Measurements from ENCODE around the gene HOXD3. TPM values are rescaled to one million over a fixed set of nuclear protein-coding genes. Genes with fewer than 3 reads are reported as not detected.

Gene HOXD3
- total and polyA plus RNA-seq, 12 donors = 2.0 to 41.3 (median 10.6) TPM

GRCh38 chr2:176177580-176178037 is 20.5 kb downstream of the HOXD3 start:
- DNase-seq = peak in 1 of 7 donors; percentile 19
- intact Hi-C loops (cut with DNase I) = no loop called here
- Histone ChIP-seq H3K4me1 (replicated peaks in 1 of 2) (peaks cover 5 to 19% of the 10 kb centered on the region in 2 donors), H3K9me3 (replicated peaks in 1 of 3) (no peaks in the 10 kb centered on the region), H3K27ac (peak overlapping the region in 1 of 5 donors; percentile 56), H3K27me3 (peaks cover 7% of the 10 kb centered on the region), H3K4me3 (peak overlapping the region in 2 of 4 donors; percentile 23 to 57), H3K36me3 (replicated peaks in 1 of 2) (no peaks in the 10 kb centered on the region)
- WGBS, 4 donors = 26 to 57% (median 37%) methylated on average over 5 to 12 of the region's 12 CpGs
- TF ChIP-seq POLR2A (IDR thresholded peaks at IDR 0.05) (no peak), CTCF (IDR thresholded peaks at IDR 0.05) (no peak)

- peak overlapping the region in 1 of 5 donors; percentile 56 for H3K27ac ChIP-seq
- no peaks in the 10 kb centered on the region for H3K9me3 ChIP-seq (replicated peaks in 1 of 3)
- H3K4me3 ChIP-seq = peak overlapping the region in 2 of 4 donors; percentile 23 to 57
- DNase-seq = peak in 3 of 7 donors; percentile 30 to 52 (median 41)
- no peaks in the 10 kb centered on the region for H3K36me3 ChIP-seq (replicated peaks in 1 of 2)
- H3K27me3 ChIP-seq = peaks cover 7% of the 10 kb centered on the region
- H3K4me1 ChIP-seq (replicated peaks in 1 of 2) = peaks cover 5 to 19% of the 10 kb centered on the region in 2 donors
- WGBS, 4 donors = 1 to 10% (median 2%) methylated on average over 2 to 68 of the region's 68 CpGs
- TF ChIP-seq CTCF (IDR thresholded peaks at IDR 0.05) (no peak), POLR2A (IDR thresholded peaks at IDR 0.05) (no peak)
- intact Hi-C loops (cut with DNase I) = no loop called here
Observed at GRCh38 chr2:176178038-176178756, 21.1 kb downstream of the HOXD3 start.

- DNase-seq = no peak
- no peaks in the 10 kb centered on the region for H3K36me3 ChIP-seq (replicated peaks in 1 of 2)
- H3K4me1 ChIP-seq (replicated peaks in 1 of 2) = peaks cover 5 to 19% of the 10 kb centered on the region in 2 donors
- TF ChIP-seq CTCF (IDR thresholded peaks at IDR 0.05) (no peak), POLR2A (IDR thresholded peaks at IDR 0.05) (no peak)
- WGBS, 4 donors = 28 to 36% (median 33%) methylated on average over 6 to 7 of the region's 7 CpGs
- peak overlapping the region in 1 of 4 donors; percentile 57 for H3K4me3 ChIP-seq
- peak overlapping the region in 1 of 5 donors; percentile 56 for H3K27ac ChIP-seq
- intact Hi-C loops (cut with DNase I) = no loop called here
- H3K27me3 ChIP-seq = peaks cover 7% of the 10 kb centered on the region
- no peaks in the 10 kb centered on the region for H3K9me3 ChIP-seq (replicated peaks in 1 of 3)
Observed at GRCh38 chr2:176178757-176179295, 21.7 kb downstream of the HOXD3 start.

GRCh38 chr2:176181551-176181950 is 24.4 kb downstream of the HOXD3 start:
- WGBS, 4 donors = 84 to 92% (median 88%) methylated on average over 3 of the region's 3 CpGs
- Histone ChIP-seq H3K4me1 (replicated peaks in 1 of 2) (peaks cover 5 to 10% of the 10 kb centered on the region in 2 donors), H3K4me3 (no peak overlapping the region), H3K27ac (no peak overlapping the region), H3K27me3 (peaks cover 3% of the 10 kb centered on the region), H3K36me3 (replicated peaks in 1 of 2) (no peaks in the 10 kb centered on the region), H3K9me3 (replicated peaks in 1 of 3) (no peaks in the 10 kb centered on the region)
- intact Hi-C loops (cut with DNase I) = no loop called here
- TF ChIP-seq CTCF (IDR thresholded peaks at IDR 0.05) (no peak), POLR2A (IDR thresholded peaks at IDR 0.05) (no peak)
- no peak for DNase-seq
